HepG2 (cell line): ENCODE data around the gene SYS1. TPM values are rescaled to one million over a fixed set of nuclear protein-coding genes. Genes with fewer than 3 reads are reported as not detected.

Experiments used
- ATAC-seq: fragments of 200-7000 bp; cut with Tn5 transposase; 3 replicates; pipeline ENCODE4 v1.9.1; 2020; ENCODE audit warnings: mild to moderate bottlenecking, moderate library complexity
- BruUV-seq: library from RNA; stranded (reverse); fragments of 400-500 nt; replicated peaks from 2 replicates; lab custom pipeline; 2021; lab: Mats Ljungman, UMichigan
- CTCF ChIA-PET: fragments of 300-600 bp; formaldehyde crosslinking; extraction: SDS; loops from one replicate; lab custom pipeline; 2021; ENCODE audit warnings: low total read pairs, inconsistent platforms, low intra/inter-chr PET ratio; lab: Yijun Ruan, JAX
- POLR2A ChIA-PET: fragments of 350-600 bp; sonication (Branson Sonifier 250); formaldehyde crosslinking; loops from one replicate; lab custom pipeline; 2020; ENCODE audit warnings: antibody characterized with exemption, inconsistent platforms; lab: Yijun Ruan, JAX
- DNase-seq: peaks from one replicate; pipeline ENCODE4 v3.0.0-alpha.2; 2015; ENCODE audit warnings: low spot score
- FAIRE-seq: peaks from 3 replicates; lab custom pipeline; 2011; peaks lifted over from hg19 to GRCh38; lab: Jason Lieb, UNC
- H2AFZ ChIP-seq: one replicate; pipeline ENCODE4 v1.6.1; 2011; ENCODE audit warnings: low read length, inconsistent platforms
- H3K27ac ChIP-seq: fragments of 300-600 bp; 3 replicates; pipeline ENCODE4 v1.8.0; 2011; ENCODE audit warnings: mixed run types, mild to moderate bottlenecking, mixed read lengths, low read length, inconsistent platforms; ENCODE audit not compliant: insufficient read depth; ENCODE audit errors: extremely low read length
- H3K27me3 ChIP-seq, 2 experiments: fragments of 200-600 bp in 1 of 2; 2 replicates in 1 of 2; 3 replicates in 1 of 2; pipeline versions ENCODE4 v1.6.0 to v1.8.0; 2011; ENCODE audit warnings: low read length in 2 of 2, mild to moderate bottlenecking in 2 of 2, moderate library complexity in 2 of 2, inconsistent platforms in 1 of 2; ENCODE audit not compliant: insufficient read depth in 2 of 2, control insufficient read depth in 1 of 2
- H3K36me3 ChIP-seq, 2 experiments: fragments of 200-600 bp in 1 of 2; replicated peaks in 1 of 2; 2 replicates in 1 of 2; 3 replicates in 1 of 2; pipeline versions ENCODE4 v1.5.1 to v1.8.0; 2011; ENCODE audit warnings: low read length in 2 of 2, inconsistent platforms in 1 of 2; ENCODE audit not compliant: insufficient read depth in 2 of 2, control insufficient read depth in 1 of 2
- H3K4me1 ChIP-seq: 2 replicates; pipeline ENCODE4 v1.5.1; 2012; ENCODE audit warnings: low read length, inconsistent platforms; ENCODE audit not compliant: insufficient read depth
- H3K4me2 ChIP-seq: 2 replicates; pipeline ENCODE4 v1.6.0; 2011; ENCODE audit warnings: low read depth, low read length, inconsistent platforms
- H3K4me3 ChIP-seq, 3 experiments: fragments of 200-600 bp in 1 of 3; sonication (generic), shearing (Covaris generic) in 1 of 3; replicated peaks in 1 of 3; 2 replicates each; pipeline ENCODE4 v1.5.1; 2011 to 2016; ENCODE audit warnings: low read length in 3 of 3, inconsistent platforms in 2 of 3, low read depth in 2 of 3, mild to moderate bottlenecking in 2 of 3, control low read depth in 1 of 3, mixed read lengths in 1 of 3; ENCODE audit not compliant: insufficient read depth in 1 of 3
- H3K79me2 ChIP-seq: one replicate; pipeline ENCODE4 v1.6.1; 2011; ENCODE audit warnings: low read length, inconsistent platforms; ENCODE audit not compliant: insufficient read depth
- H3K9ac ChIP-seq: 2 replicates; pipeline ENCODE4 v1.6.0; 2011; ENCODE audit warnings: mild to moderate bottlenecking, low read depth, low read length, inconsistent platforms; ENCODE audit not compliant: insufficient read depth
- H3K9me3 ChIP-seq: 2 replicates; pipeline ENCODE4 v1.5.1; 2012; ENCODE audit warnings: mild to moderate bottlenecking, low read length
- H4K20me1 ChIP-seq: 2 replicates; pipeline ENCODE4 v1.6.0; 2011; ENCODE audit warnings: inconsistent platforms, mild to moderate bottlenecking, low read length, moderate library complexity; ENCODE audit not compliant: insufficient read depth
- POGZ ChIP-seq: sonication (generic); formaldehyde crosslinking; IDR thresholded peaks from 2 replicates; pipeline ENCODE4 v1.4.0; 2020; ENCODE audit warnings: mild to moderate bottlenecking, missing genetic modification reagents
- SALL2 ChIP-seq: sonication (generic); formaldehyde crosslinking; IDR thresholded peaks from 2 replicates; pipeline ENCODE4 v1.8.1; 2023; ENCODE audit warnings: mild to moderate bottlenecking, missing genetic modification reagents, inconsistent platforms
- ZBTB20 ChIP-seq: sonication (generic); formaldehyde crosslinking; IDR thresholded peaks from 2 replicates; pipeline ENCODE4 v1.8.1; 2023; ENCODE audit warnings: missing genetic modification reagents, low read depth, mild to moderate bottlenecking, borderline replicate concordance
- ZBTB8A ChIP-seq: sonication (generic); formaldehyde crosslinking; IDR thresholded peaks from 2 replicates; pipeline ENCODE4 v1.4.0; 2020; ENCODE audit warnings: mild to moderate bottlenecking, low read depth, missing genetic modification reagents, borderline replicate concordance
- ZEB1 ChIP-seq: IDR thresholded peaks from 2 replicates; pipeline ENCODE4 v1.6.1; 2012; ENCODE audit warnings: mild to moderate bottlenecking, low read depth, inconsistent platforms; ENCODE audit not compliant: insufficient replicate concordance
- ZNF235 ChIP-seq: sonication (generic); formaldehyde crosslinking; IDR thresholded peaks from 2 replicates; pipeline ENCODE4 v1.8.1; 2023; ENCODE audit warnings: mild to moderate bottlenecking, missing genetic modification reagents, borderline replicate concordance
- ZNF652 ChIP-seq: IDR thresholded peaks from 2 replicates; pipeline ENCODE4 v1.6.1; 2016; ENCODE audit warnings: low read depth, borderline replicate concordance
- WGBS: methylation state at CpG from one replicate; pipeline ENCODE4 v1.1.6; 2017; ENCODE audit warnings: low lambda C conversion rate; 5-methylcytosine and 5-hydroxymethylcytosine counted together
- in situ Hi-C: cut with HindIII; loops from 2 replicates; pipeline ENCODE4 v1.10.0; 2017; ENCODE audit warnings: low pct_unique_long_range_greater_than_20kb; ENCODE audit not compliant: extremely low pct_ligation_motif_present
- intact Hi-C: fragments of 100-400 bp; cut with micrococcal nuclease; formaldehyde crosslinking; loops from one replicate; pipeline ENCODE4 v1.10.0; 2022; ENCODE audit not compliant: unreplicated experiment
- polyA plus RNA-seq, 8 experiments: library from polyadenylated mRNA; depleted of rRNA in 3 of 8; stranded (reverse) in 7 of 8; unstranded in 1 of 8; fragments of >200 nt; fragmentation: Illumina TruSeq in 4 of 8; extraction: Trizol in 4 of 8; gene quantifications; 2 replicates each; pipeline versions ENCODE4 v1.2.1 to v1.2.3, GENCODE V29; 2011 to 2016; ENCODE audit warnings: low read depth in 4 of 8, missing spikeins in 1 of 8, mixed read lengths in 1 of 8; ENCODE audit not compliant: insufficient read depth in 1 of 8
- total RNA-seq, 5 experiments: library from RNA; depleted of rRNA; stranded (reverse); fragments of >200 nt; fragmentation: Illumina TruSeq; extraction: Trizol; gene quantifications; 2 replicates each; pipeline ENCODE4 v1.2.3, GENCODE V29; 2016; ENCODE audit warnings: low read depth in 1 of 5
- TF ChIP-seq, protein P1 (sequence below): sonication (generic); formaldehyde crosslinking; IDR thresholded peaks from 2 replicates; pipeline ENCODE4 v1.8.0; 2023; ENCODE audit warnings: mild to moderate bottlenecking, missing genetic modification reagents

The SYS1 gene
- total and polyA plus RNA-seq, 2 of the 13 experiments (the other 11 are each of a cell fraction or from before 2014, with no cell fraction given): 38.3 to 65.6 TPM

DNA sequence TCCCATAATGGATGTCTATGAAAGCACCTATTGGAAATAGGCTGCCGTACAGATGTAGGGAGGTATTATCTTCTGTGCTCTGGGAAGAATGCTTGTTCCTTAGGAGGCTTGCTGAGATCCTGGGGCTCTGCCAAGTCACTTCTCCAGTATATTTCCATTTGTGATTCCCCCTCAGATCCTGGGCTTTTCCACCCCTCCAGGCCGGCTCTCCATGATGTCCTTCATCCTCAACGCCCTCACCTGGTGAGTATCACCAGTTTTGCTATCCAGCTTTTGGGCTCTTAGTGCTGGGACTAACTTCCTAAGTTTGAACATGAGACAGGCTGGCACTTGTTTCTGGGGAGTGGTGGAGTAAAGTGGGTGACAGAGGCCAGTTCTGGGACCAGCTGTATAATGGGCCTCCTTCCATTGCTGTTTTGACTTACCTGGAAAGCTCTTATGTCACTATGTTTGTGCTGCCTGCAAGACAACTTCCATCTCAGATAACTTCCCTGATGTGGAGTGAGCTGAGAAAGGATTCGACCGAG is 2.6 kb downstream of the SYS1 start (continued):
- TF ChIP-seq ZBTB8A (CRISPR knock-in tag): no peak
- TF ChIP-seq, all 625 proteins: peak for 1

DNA sequence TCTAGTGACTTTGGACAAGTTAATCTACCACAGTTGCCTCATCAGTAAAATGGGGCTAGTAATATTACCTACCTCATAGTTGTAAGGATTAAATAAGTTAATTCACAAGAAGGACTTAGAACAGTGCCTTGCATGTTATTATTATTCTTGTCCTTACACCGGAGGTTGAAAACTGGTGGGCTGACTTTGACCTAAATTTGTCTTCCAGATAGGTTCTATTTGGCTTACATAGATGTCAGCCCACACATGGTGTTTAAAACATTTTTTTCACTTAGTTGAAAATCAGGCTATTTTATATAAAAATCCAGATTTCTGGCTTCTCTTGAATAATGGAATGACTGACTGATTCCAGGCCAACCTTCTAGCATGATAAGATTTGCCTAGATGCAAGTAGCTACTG is 3.2 kb downstream of the SYS1 start:
- H4K20me1 ChIP-seq: peaks cover 5% of the 10 kb centered on the region; the same call in 1 of the 2 replicates
- peaks cover 43% of the 10 kb centered on the region for H3K4me1 ChIP-seq
- DNase-seq (no peak), FAIRE-seq (no peak), ATAC-seq (no peak)
- no peak overlapping the region for H3K4me2 ChIP-seq
- intact Hi-C loops: no loop called here
- in situ Hi-C loops: no loop called here
- peaks cover 20 to 32% of the 10 kb centered on the region in 2 experiments for H3K36me3 ChIP-seq
- TF ChIP-seq POGZ: no peak
- TF ChIP-seq, protein P1, sequence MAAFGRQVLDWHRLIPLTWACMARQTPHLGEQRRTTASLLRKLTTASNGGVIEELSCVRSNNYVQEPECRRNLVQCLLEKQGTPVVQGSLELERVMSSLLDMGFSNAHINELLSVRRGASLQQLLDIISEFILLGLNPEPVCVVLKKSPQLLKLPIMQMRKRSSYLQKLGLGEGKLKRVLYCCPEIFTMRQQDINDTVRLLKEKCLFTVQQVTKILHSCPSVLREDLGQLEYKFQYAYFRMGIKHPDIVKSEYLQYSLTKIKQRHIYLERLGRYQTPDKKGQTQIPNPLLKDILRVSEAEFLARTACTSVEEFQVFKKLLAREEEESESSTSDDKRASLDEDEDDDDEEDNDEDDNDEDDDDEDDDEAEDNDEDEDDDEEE (CRISPR knock-in tag): no peak
- TF ChIP-seq ZNF235 (CRISPR knock-in tag): no peak
- TF ChIP-seq ZBTB20 (CRISPR knock-in tag): no peak
- TF ChIP-seq ZNF652 (CRISPR knock-in tag): no peak
- TF ChIP-seq SALL2 (CRISPR knock-in tag): no peak
- TF ChIP-seq ZEB1: no peak
- BruUV-seq: no TSS peak
- H3K9me3 ChIP-seq: no peaks in the 10 kb centered on the region
- H3K9ac ChIP-seq: no peak overlapping the region
- no peak overlapping the region for H2AFZ ChIP-seq
- peaks cover 13% of the 10 kb centered on the region for H3K79me2 ChIP-seq
- no peaks in the 10 kb centered on the region; a peak in 1 of 5 replicates for H3K27me3 ChIP-seq
- CTCF ChIA-PET: no interaction called here
- no peak overlapping the region for H3K4me3 ChIP-seq
- POLR2A ChIA-PET: interaction anchor here (2.0 to 29.5 kb wide), 2 partner anchors 23 to 43 kb away, joined by 5 to 1422 read pairs; partner anchors contain the start of gene SDC4
- WGBS: 98% methylated on average over 1 of the region's 1 CpG
- H3K27ac ChIP-seq: no peak overlapping the region
